ENCODE measurements around the gene CEP112. TPM values are rescaled to one million over a fixed set of nuclear protein-coding genes. Genes with fewer than 3 reads are reported as not detected.

CEP112 gene
- total and polyA plus RNA-seq, 10 of the 15 experiments (the other 5 are each of a cell fraction or from before 2014, with no cell fraction given) = 0.11 to 3.8 (median 0.32) TPM; not detected in 1

DNA sequence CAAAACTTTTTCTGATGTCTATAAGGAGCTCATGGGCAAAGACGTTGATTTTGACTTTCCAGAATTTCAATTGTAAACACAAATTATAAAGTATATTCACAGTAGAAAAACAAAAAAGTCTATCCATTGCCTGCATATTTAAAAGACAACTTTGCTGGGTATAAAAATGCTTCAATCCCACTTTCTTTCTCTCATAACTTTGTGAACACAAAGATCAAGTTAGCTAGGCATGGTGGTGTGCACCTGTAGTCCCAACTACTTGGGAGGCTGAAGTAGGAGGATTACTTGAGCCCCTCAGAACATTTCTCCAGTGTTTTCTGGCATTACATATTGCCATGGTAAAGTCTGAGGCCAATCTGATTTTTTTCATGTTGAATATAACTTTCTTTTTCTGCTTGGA, 547.4 kb downstream of the CEP112 start:
- Histone ChIP-seq H3K27me3 (replicated peaks in 1 of 2; ENCODE audit: control insufficient read depth in 2 of 2, insufficient read depth in 2 of 2, low read length in 1 of 2) (no peaks in the 10 kb centered on the region), H4K20me1 (ENCODE audit: control insufficient read depth, insufficient read depth) (no peaks in the 10 kb centered on the region), H3K9me3 (replicated peaks; ENCODE audit: control insufficient read depth, insufficient read depth, low read length) (peaks cover 1% of the 10 kb centered on the region; the same call in 1 of the 3 replicates), H3K36me3 (ENCODE audit: control insufficient read depth in 2 of 2, insufficient read depth in 2 of 2, low read length in 1 of 2) (no peaks in the 10 kb centered on the region), H3K4me3 (no peak overlapping the region), H3K9ac (ENCODE audit: control insufficient read depth, insufficient read depth, low read length) (no peak overlapping the region), H3K27ac (ENCODE audit: control insufficient read depth, insufficient read depth) (no peak overlapping the region), H3K79me2 (ENCODE audit: control insufficient read depth, insufficient read depth, low read length) (no peaks in the 10 kb centered on the region), H3K4me1 (ENCODE audit: control insufficient read depth, insufficient read depth, low read length) (no peaks in the 10 kb centered on the region), H2AFZ (ENCODE audit: control insufficient read depth, low read depth, low read length) (no peak overlapping the region), H3K4me2 (ENCODE audit: control insufficient read depth, insufficient read depth) (no peak overlapping the region)
- no peak for DNase-seq (ENCODE audit: low read depth, low spot score)
- TF ChIP-seq RUNX3 (IDR thresholded peaks at IDR 0.05; ENCODE audit: low read length) = no peak
- TF ChIP-seq, protein P1, sequence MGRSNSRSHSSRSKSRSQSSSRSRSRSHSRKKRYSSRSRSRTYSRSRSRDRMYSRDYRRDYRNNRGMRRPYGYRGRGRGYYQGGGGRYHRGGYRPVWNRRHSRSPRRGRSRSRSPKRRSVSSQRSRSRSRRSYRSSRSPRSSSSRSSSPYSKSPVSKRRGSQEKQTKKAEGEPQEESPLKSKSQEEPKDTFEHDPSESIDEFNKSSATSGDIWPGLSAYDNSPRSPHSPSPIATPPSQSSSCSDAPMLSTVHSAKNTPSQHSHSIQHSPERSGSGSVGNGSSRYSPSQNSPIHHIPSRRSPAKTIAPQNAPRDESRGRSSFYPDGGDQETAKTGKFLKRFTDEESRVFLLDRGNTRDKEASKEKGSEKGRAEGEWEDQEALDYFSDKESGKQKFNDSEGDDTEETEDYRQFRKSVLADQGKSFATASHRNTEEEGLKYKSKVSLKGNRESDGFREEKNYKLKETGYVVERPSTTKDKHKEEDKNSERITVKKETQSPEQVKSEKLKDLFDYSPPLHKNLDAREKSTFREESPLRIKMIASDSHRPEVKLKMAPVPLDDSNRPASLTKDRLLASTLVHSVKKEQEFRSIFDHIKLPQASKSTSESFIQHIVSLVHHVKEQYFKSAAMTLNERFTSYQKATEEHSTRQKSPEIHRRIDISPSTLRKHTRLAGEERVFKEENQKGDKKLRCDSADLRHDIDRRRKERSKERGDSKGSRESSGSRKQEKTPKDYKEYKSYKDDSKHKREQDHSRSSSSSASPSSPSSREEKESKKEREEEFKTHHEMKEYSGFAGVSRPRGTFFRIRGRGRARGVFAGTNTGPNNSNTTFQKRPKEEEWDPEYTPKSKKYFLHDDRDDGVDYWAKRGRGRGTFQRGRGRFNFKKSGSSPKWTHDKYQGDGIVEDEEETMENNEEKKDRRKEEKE (IDR thresholded peaks at IDR 0.05) = no peak
- TF ChIP-seq ZNF622 (IDR thresholded peaks at IDR 0.05) = no peak
- TF ChIP-seq CUX1 (IDR thresholded peaks at IDR 0.05; ENCODE audit: insufficient replicate concordance, low read depth, low read length) = no peak
- TF ChIP-seq IKZF1 (conservative IDR thresholded peaks at IDR 0.05) = no peak
- no peak for TF ChIP-seq MYB (IDR thresholded peaks at IDR 0.05; ENCODE audit: borderline replicate concordance, low read depth, low read length)
- TF ChIP-seq ZNF24 (IDR thresholded peaks at IDR 0.05) = no peak
- TF ChIP-seq BCL11A (IDR thresholded peaks at IDR 0.05; ENCODE audit: low read depth, low read length) = no peak
- RAD21 ChIA-PET (ENCODE audit: unreplicated experiment) = no interaction called here
- CTCF ChIA-PET = interaction anchor here (1.2 kb wide), 1 partner anchor 88 kb away, joined by 4 read pairs; no protein-coding TSS in a partner anchor
- no peak for ATAC-seq
- no peak for FAIRE-seq
- POLR2A ChIA-PET = no interaction called here
- in situ Hi-C loops (cut with MboI) = no loop called here
- SMC1A ChIA-PET (ENCODE audit: uncharacterized antibody, unreplicated experiment) = interaction anchor here (0.9 to 1.0 kb wide), 2 partner anchors 11 to 12 kb away, joined by 3 to 5 read pairs; no protein-coding TSS in a partner anchor
- 23% methylated on average over 1 of the region's 1 CpG for WGBS (ENCODE audit: insufficient coverage, insufficient replicate concordance, low lambda C conversion rate, missing lambda C conversion rate)
- no TSS peak for BruUV-seq (replicated peaks)
- intact Hi-C loops (cut with micrococcal nuclease; ENCODE audit: unreplicated experiment) = no loop called here

Data from GM12878 (cell line).